Esophagus squamous epithelium (tissue), 5 donors: ENCODE measurements around the gene QRICH2. TPM values are rescaled to one million over a fixed set of nuclear protein-coding genes. Genes with fewer than 3 reads are reported as not detected.

Experiments used
- DNase-seq: peaks from one replicate; lab custom pipeline; 2025; lab: John Stamatoyannopoulos, UW
- H3K27ac ChIP-seq, 4 donors: fragments of 200-600 bp; sonication (generic); one replicate each; pipeline ENCODE4 v1.5.1; 2016 to 2019; ENCODE audit warnings: mild to moderate bottlenecking in 1 of 4
- H3K27me3 ChIP-seq, 4 donors: fragments of 200-600 bp; sonication (generic); 1 replicate in 3 of 4; 2 replicates in 1 of 4; pipeline versions ENCODE4 v1.5.1 to v1.6.0; 2017 to 2021; ENCODE audit warnings: antibody characterized with exemption in 1 of 4
- H3K36me3 ChIP-seq, 3 donors: fragments of 200-600 bp; sonication (generic); one replicate each; pipeline ENCODE4 v1.5.1; 2016 to 2019
- H3K4me1 ChIP-seq, 3 donors: fragments of 200-600 bp; sonication (generic); one replicate each; pipeline ENCODE4 v1.5.1; 2017 to 2019
- H3K4me3 ChIP-seq, 4 donors: fragments of 200-600 bp; sonication (generic); 1 replicate in 3 of 4; 2 replicates in 1 of 4; pipeline ENCODE4 v1.5.1; 2016 to 2019; ENCODE audit warnings: mild to moderate bottlenecking in 2 of 4, moderate library complexity in 1 of 4
- H3K9me3 ChIP-seq, 3 donors: fragments of 200-600 bp; sonication (generic); one replicate each; pipeline ENCODE4 v1.5.1; 2016 to 2019
- CTCF ChIP-seq, 6 experiments: fragments of 450-650 bp in 4 of 6; fragments of 200-600 bp in 2 of 6; sonication (generic) in 2 of 6; IDR thresholded peaks; one replicate each; pipeline ENCODE4 v1.5.1; 2016 to 2019; ENCODE audit warnings: antibody characterized with exemption in 6 of 6, mild to moderate bottlenecking in 4 of 6, moderate library complexity in 4 of 6
- POLR2A ChIP-seq, 4 donors: fragments of 450-650 bp; IDR thresholded peaks; one replicate each; pipeline ENCODE4 v1.6.1; 2017; ENCODE audit warnings: antibody characterized with exemption in 4 of 4, mild to moderate bottlenecking in 4 of 4, moderate library complexity in 3 of 4
- WGBS, 2 donors: methylation state at CpG; one replicate each; pipeline ENCODE4 v1.1.5; 2018; 5-methylcytosine and 5-hydroxymethylcytosine counted together
- intact Hi-C: fragments of 100-400 bp; cut with DNase I; formaldehyde crosslinking; loops from one replicate; pipeline ENCODE4 v1.15.0; 2022
- total RNA-seq, 4 donors: library from RNA; depleted of rRNA; stranded (reverse); fragments of >200 nt; gene quantifications; one replicate each; pipeline ENCODE4 v1.1.0, GENCODE V29; 2016
- donor health status: DM: yes; HTN: yes; CAD: no.

The QRICH2 gene
- total RNA-seq, 4 donors from 2014 or later = 1.1 to 2.8 (median 1.8) TPM

DNA sequence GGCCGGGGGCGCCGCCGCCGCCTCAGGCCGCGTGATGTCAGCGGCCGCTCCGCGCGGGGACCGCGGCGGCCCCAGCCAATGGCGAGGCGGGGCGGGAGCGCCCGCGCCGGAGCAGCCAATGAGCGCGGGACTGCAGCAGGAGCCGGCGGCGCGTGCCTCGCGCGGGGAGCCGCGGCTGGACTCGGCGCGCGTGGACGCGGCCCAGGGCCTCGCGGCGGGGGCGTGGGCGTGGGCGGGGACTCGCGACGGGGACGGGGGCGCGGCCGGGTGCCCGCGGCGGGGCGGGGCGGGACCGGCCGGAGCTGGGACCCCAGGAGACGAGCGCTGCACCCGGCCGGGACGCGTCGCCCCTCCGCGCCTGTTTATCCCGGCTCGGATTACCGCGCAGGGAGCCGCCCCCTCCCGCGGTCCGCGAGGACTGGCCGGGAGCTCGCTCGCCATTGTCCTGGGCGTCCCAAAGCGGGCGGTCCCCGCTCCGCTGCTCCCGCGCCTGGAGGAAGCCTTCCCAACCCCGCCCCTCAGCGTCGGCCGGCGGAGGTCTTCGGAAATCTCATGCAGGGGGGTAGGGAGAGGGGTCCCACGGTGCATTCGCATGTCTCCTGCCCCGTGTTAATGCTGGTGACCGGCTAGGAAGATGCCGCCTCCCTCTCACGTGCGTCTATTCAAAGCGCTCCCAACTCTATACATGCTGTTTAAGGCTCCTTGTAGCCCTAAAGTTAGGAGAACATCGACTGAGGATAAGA, 67.4 kb downstream of the QRICH2 start, which contains the start of gene RNF157:
Gene RNF157, minus strand, starts transcription at position 33 of the 743 bp plus-strand sequence. CDS start 253 bp downstream, outside the sequence.
- DNase-seq = no peak
- Histone ChIP-seq H3K27ac (peak within 1 kb of the TSS; percentile 24 to 67 (median 52)), H3K4me1 (peaks cover 9 to 26% (median 18%) of the 10 kb centered on the region in 3 donors), H3K27me3 (peaks cover 0 to 72% (median 2%) of the 10 kb centered on the region in 4 donors), H3K4me3 (peak within 1 kb of the TSS; percentile 34 to 80 (median 56)), H3K9me3 (no peaks in the 10 kb centered on the region), H3K36me3 (no peaks in the 10 kb centered on the region)
- intact Hi-C loops = no loop called here
- TF ChIP-seq POLR2A (IDR thresholded peaks at IDR 0.05) = no peak
- no peak for TF ChIP-seq CTCF (IDR thresholded peaks at IDR 0.05)
- 0% methylated on average over 1 of the region's 102 CpGs; no CpG with 5 or more reads in 1 of the 2 donors for WGBS, 2 donors

- WGBS, 2 donors = 11 to 40% methylated on average over 1 of the region's 75 CpGs
- Histone ChIP-seq H3K27ac (peak overlapping the region in 3 of 4 donors; percentile 5 to 54 (median 13)), H3K36me3 (no peaks in the 10 kb centered on the region), H3K4me1 (peaks cover 9 to 26% (median 18%) of the 10 kb centered on the region in 3 donors), H3K4me3 (peak overlapping the region; percentile 13 to 80 (median 56)), H3K27me3 (peaks cover 0 to 63% (median 2%) of the 10 kb centered on the region in 4 donors), H3K9me3 (no peaks in the 10 kb centered on the region)
- no peak for TF ChIP-seq CTCF (IDR thresholded peaks at IDR 0.05)
- no peak for DNase-seq
- intact Hi-C loops = no loop called here
Measured at GRCh38 chr17:76239538-76240274, 68.4 kb downstream of the QRICH2 start.

GRCh38 chr17:76238847-76239537, 69.1 kb downstream of the QRICH2 start:
- intact Hi-C loops = no loop called here
- DNase-seq = no peak
- Histone ChIP-seq H3K27ac (no peak overlapping the region), H3K27me3 (peaks cover 0 to 56% (median 2%) of the 10 kb centered on the region in 4 donors), H3K4me3 (peak overlapping the region in 2 of 4 donors; percentile 53 to 80), H3K9me3 (no peaks in the 10 kb centered on the region), H3K36me3 (no peaks in the 10 kb centered on the region), H3K4me1 (peaks cover 9 to 26% (median 18%) of the 10 kb centered on the region in 3 donors)
- WGBS, 2 donors = 56 to 70% methylated on average over 9 to 11 of the region's 11 CpGs
- TF ChIP-seq POLR2A (IDR thresholded peaks at IDR 0.05) (no peak), CTCF (IDR thresholded peaks at IDR 0.05) (no peak)

GRCh38 chr17:76237859-76238313, 70.2 kb downstream of the QRICH2 start:
- TF ChIP-seq POLR2A (IDR thresholded peaks at IDR 0.05) (no peak), CTCF (IDR thresholded peaks at IDR 0.05) (no peak)
- Histone ChIP-seq H3K9me3 (no peaks in the 10 kb centered on the region), H3K36me3 (no peaks in the 10 kb centered on the region), H3K4me3 (no peak overlapping the region), H3K4me1 (peaks cover 9 to 26% (median 18%) of the 10 kb centered on the region in 3 donors), H3K27ac (no peak overlapping the region), H3K27me3 (peaks cover 0 to 45% (median 2%) of the 10 kb centered on the region in 4 donors)
- 31 to 51% methylated on average over 4 to 7 of the region's 7 CpGs for WGBS, 2 donors
- intact Hi-C loops = no loop called here
- no peak for DNase-seq
